WTC11 (cell line): ENCODE results near the gene NQO2. TPM values are rescaled to one million over a fixed set of nuclear protein-coding genes. Genes with fewer than 3 reads are reported as not detected.

ENCODE experiments used
- ATAC-seq: fragments of 200-7000 bp; cut with Tn5 transposase; 2 replicates; pipeline ENCODE4 v1.10.0; 2021; ENCODE audit warnings: mild to moderate bottlenecking, moderate library complexity
- CTCF ChIA-PET: fragments of 300-600 bp; sonication (Branson Sonifier 250); formaldehyde crosslinking; loops from one replicate; lab custom pipeline; 2021; ENCODE audit warnings: antibody characterized with exemption; lab: Charles Lee
- POLR2A ChIA-PET: fragments of 350-600 bp; sonication (Branson Sonifier 250); formaldehyde crosslinking; loops from one replicate; lab custom pipeline; 2021; ENCODE audit warnings: antibody characterized with exemption; lab: Charles Lee
- DNase-seq: peaks from one replicate; pipeline ENCODE4 v3.0.0; 2021; ENCODE audit warnings: low spot score
- H3K27ac Mint-ChIP-seq: 2 replicates; pipeline ENCODE4 v1.8.0; 2021; ENCODE audit warnings: mixed read lengths
- H3K27me3 Mint-ChIP-seq: 2 replicates; pipeline ENCODE4 v1.8.0; 2021; ENCODE audit warnings: low read depth, mild to moderate bottlenecking, moderate library complexity, mixed read lengths
- H3K36me3 Mint-ChIP-seq: 2 replicates; pipeline ENCODE4 v1.8.0; 2021; ENCODE audit warnings: mixed read lengths
- H3K4me1 Mint-ChIP-seq: 2 replicates; pipeline ENCODE4 v1.8.0; 2022; ENCODE audit warnings: mixed read lengths
- H3K4me3 Mint-ChIP-seq: 2 replicates; pipeline ENCODE4 v1.8.0; 2021; ENCODE audit warnings: mild to moderate bottlenecking, moderate library complexity, mixed read lengths
- H3K9me3 Mint-ChIP-seq: 2 replicates; pipeline ENCODE4 v1.8.0; 2021; ENCODE audit warnings: mixed read lengths
- AFF4 ChIP-seq: sonication (generic); formaldehyde crosslinking; IDR thresholded peaks from 2 replicates; pipeline ENCODE4 v1.8.1; 2023; ENCODE audit warnings: mild to moderate bottlenecking, missing genetic modification reagents, borderline replicate concordance
- AR ChIP-seq: fragments of 250-450 bp; sonication (Bioruptor Pico); IDR thresholded peaks from 2 replicates; pipeline ENCODE4 v1.9.0; 2021; ENCODE audit warnings: mild to moderate bottlenecking
- ATF2 ChIP-seq: sonication (generic); formaldehyde crosslinking; IDR thresholded peaks from 2 replicates; pipeline ENCODE4 v1.8.1; 2022; ENCODE audit warnings: low read depth, missing genetic modification reagents, borderline replicate concordance
- ATF3 ChIP-seq: sonication (generic); formaldehyde crosslinking; conservative IDR thresholded peaks from 2 replicates; pipeline ENCODE4 v1.8.1; 2022; ENCODE audit warnings: mild to moderate bottlenecking, missing genetic modification reagents
- CREB1 ChIP-seq: sonication (generic); formaldehyde crosslinking; IDR thresholded peaks from 2 replicates; pipeline ENCODE4 v1.8.0; 2023; ENCODE audit warnings: mild to moderate bottlenecking, missing genetic modification reagents
- CREM ChIP-seq: sonication (generic); formaldehyde crosslinking; IDR thresholded peaks from 2 replicates; pipeline ENCODE4 v1.8.1; 2022; ENCODE audit warnings: mild to moderate bottlenecking, missing genetic modification reagents, moderate library complexity
- ELF4 ChIP-seq: sonication (generic); formaldehyde crosslinking; IDR thresholded peaks from 2 replicates; pipeline ENCODE4 v1.8.1; 2022; ENCODE audit warnings: low read depth, mild to moderate bottlenecking, moderate library complexity, missing genetic modification reagents
- IRF1 ChIP-seq: sonication (generic); formaldehyde crosslinking; IDR thresholded peaks from 2 replicates; pipeline ENCODE4 v1.8.0; 2023; ENCODE audit warnings: missing genetic modification reagents
- JUN ChIP-seq: sonication (generic); formaldehyde crosslinking; IDR thresholded peaks from 2 replicates; pipeline ENCODE4 v1.8.0; 2023; ENCODE audit warnings: mild to moderate bottlenecking, missing genetic modification reagents
- NFE2L1 ChIP-seq: sonication (generic); formaldehyde crosslinking; IDR thresholded peaks from 2 replicates; pipeline ENCODE4 v1.8.1; 2023; ENCODE audit warnings: missing genetic modification reagents
- NR2C2 ChIP-seq: sonication (generic); formaldehyde crosslinking; IDR thresholded peaks from 2 replicates; pipeline ENCODE4 v1.8.0; 2022; ENCODE audit warnings: mild to moderate bottlenecking, missing genetic modification reagents
- PREB ChIP-seq: sonication (generic); formaldehyde crosslinking; IDR thresholded peaks from 2 replicates; pipeline ENCODE4 v1.8.1; 2022; ENCODE audit warnings: mild to moderate bottlenecking, missing genetic modification reagents, moderate library complexity, borderline replicate concordance
- SMAD4 ChIP-seq: sonication (generic); formaldehyde crosslinking; IDR thresholded peaks from 2 replicates; pipeline ENCODE4 v1.8.0; 2022; ENCODE audit warnings: mild to moderate bottlenecking, missing genetic modification reagents
- USF2 ChIP-seq: sonication (generic); formaldehyde crosslinking; IDR thresholded peaks from 2 replicates; pipeline ENCODE4 v1.8.1; 2023; ENCODE audit warnings: mild to moderate bottlenecking, missing genetic modification reagents, moderate library complexity
- ZNF317 ChIP-seq: sonication (generic); formaldehyde crosslinking; IDR thresholded peaks from 2 replicates; pipeline ENCODE4 v1.8.1; 2023; ENCODE audit warnings: low read depth, mild to moderate bottlenecking, moderate library complexity, missing genetic modification reagents, borderline replicate concordance
- total RNA-seq: library from RNA; stranded (reverse); gene quantifications from 3 replicates; pipeline ENCODE4 v1.2.3, GENCODE V29; 2021

NQO2 gene
- total RNA-seq, 1 experiment from 2014 or later: 119 TPM

GRCh38 chr6:3033652-3034051 lies 34.0 kb downstream of the NQO2 start:
- Mint-ChIP-seq H3K27ac (no peak overlapping the region), H3K4me3 (no peak overlapping the region), H3K9me3 (peaks cover 19% of the 10 kb centered on the region), H3K27me3 (peaks cover 3% of the 10 kb centered on the region; the same call in 1 of the 2 replicates), H3K36me3 (peaks cover 2% of the 10 kb centered on the region; the same call in 1 of the 2 replicates), H3K4me1 (peaks cover 21% of the 10 kb centered on the region)
- ATAC-seq (no peak), DNase-seq (no peak)
- TF ChIP-seq ELF4 (CRISPR knock-in tag) (no peak), CREM (CRISPR knock-in tag) (no peak), SMAD4 (CRISPR knock-in tag) (no peak), ZNF317 (CRISPR knock-in tag) (no peak), JUN (CRISPR knock-in tag) (no peak), IRF1 (no peak), AFF4 (no peak), ATF3 (CRISPR knock-in tag) (no peak), USF2 (no peak), PREB (CRISPR knock-in tag) (no peak), NFE2L1 (CRISPR knock-in tag) (no peak), AR (no peak), ATF2 (CRISPR knock-in tag) (no peak), NR2C2 (CRISPR knock-in tag) (no peak), CREB1 (CRISPR knock-in tag) (no peak)
- CTCF ChIA-PET: no interaction called here
- POLR2A ChIA-PET: no interaction called here
